Amygdala (tissue), 56 donors: Measurements from ENCODE around the gene SUMF1.

Experiments
- DNase-seq, 56 donors: peaks; one replicate each; lab custom pipeline; 2025; lab: John Stamatoyannopoulos, UW

SUMF1 gene

GRCh38 chr3:4396006-4396405 lies 71.1 kb downstream of the SUMF1 start:
- no peak for DNase-seq

- no peak for DNase-seq
Measured at GRCh38 chr3:4395448-4395847, 71.6 kb downstream of the SUMF1 start.

- DNase-seq: no peak
Measured at GRCh38 chr3:4394567-4394966, 72.5 kb downstream of the SUMF1 start.

- DNase-seq: no peak
Measured at GRCh38 chr3:4394048-4394447, 73.0 kb downstream of the SUMF1 start.

GRCh38 chr3:4392992-4393391 lies 74.1 kb downstream of the SUMF1 start:
- DNase-seq: no peak

GRCh38 chr3:4387210-4388204 lies 79.6 kb downstream of the SUMF1 start:
- no peak for DNase-seq

GRCh38 chr3:4385201-4385600 lies 81.9 kb downstream of the SUMF1 start:
- DNase-seq: no peak

- DNase-seq: no peak
Measured at GRCh38 chr3:4380013-4380412, 87.1 kb downstream of the SUMF1 start.

GRCh38 chr3:4376499-4376898 lies 90.6 kb downstream of the SUMF1 start:
- DNase-seq: no peak

- no peak for DNase-seq
Measured at GRCh38 chr3:4375911-4376310, 91.2 kb downstream of the SUMF1 start.

GRCh38 chr3:4373669-4374068 lies 93.4 kb downstream of the SUMF1 start:
- DNase-seq: no peak

- no peak for DNase-seq
Measured at GRCh38 chr3:4362523-4362922, 104.5 kb downstream of the SUMF1 start.

- DNase-seq: no peak
Measured at GRCh38 chr3:4360817-4361216, 106.3 kb downstream of the SUMF1 start.

GRCh38 chr3:4359805-4360502 lies 107.1 kb downstream of the SUMF1 start:
- no peak for DNase-seq

- DNase-seq: no peak
Measured at GRCh38 chr3:4358273-4358672, 108.8 kb downstream of the SUMF1 start.

- DNase-seq: no peak
Measured at GRCh38 chr3:4356546-4357410, 110.3 kb downstream of the SUMF1 start.

GRCh38 chr3:4356220-4356540 lies 110.9 kb downstream of the SUMF1 start:
- DNase-seq: no peak

GRCh38 chr3:4355401-4356219 lies 111.5 kb downstream of the SUMF1 start:
- peak in 5 of 56 donors; percentile 1 to 23 (median 12) for DNase-seq

GRCh38 chr3:4351872-4352271 lies 115.2 kb downstream of the SUMF1 start:
- no peak for DNase-seq
